Mononuclear cell (primary cell): ENCODE data around the gene SPATA25. TPM values are rescaled to one million over a fixed set of nuclear protein-coding genes. Genes with fewer than 3 reads are reported as not detected.

Experiments used
- H3K27me3 ChIP-seq: 2 replicates; pipeline ENCODE4 v1.6.0; 2011; ENCODE audit warnings: low read length, control low read depth; ENCODE audit not compliant: insufficient read depth
- H3K4me1 ChIP-seq: 2 replicates; pipeline ENCODE4 v1.5.1; 2011; ENCODE audit warnings: mild to moderate bottlenecking, low read length, control low read depth; ENCODE audit not compliant: insufficient read depth
- H3K4me3 ChIP-seq: 2 replicates; pipeline ENCODE4 v1.5.1; 2011; ENCODE audit warnings: mild to moderate bottlenecking, low read length, moderate library complexity
- H3K9me3 ChIP-seq: 2 replicates; pipeline ENCODE4 v1.5.1; 2011; ENCODE audit warnings: low read depth, mild to moderate bottlenecking, control low read depth, low read length
- total RNA-seq: library from RNA; depleted of rRNA; stranded (reverse); fragments of >200 nt; gene quantifications from one replicate; pipeline ENCODE4 v1.2.3, GENCODE V29; 2012

The SPATA25 gene
- total RNA-seq, 1 donor: 0.52 TPM

- no peaks in the 10 kb centered on the region for H3K9me3 ChIP-seq
- H3K4me3 ChIP-seq: no peak overlapping the region
- no peaks in the 10 kb centered on the region for H3K27me3 ChIP-seq
- H3K4me1 ChIP-seq: peaks cover 7% of the 10 kb centered on the region
Measured at GRCh38 chr20:45920462-45921336, 33.3 kb upstream of the SPATA25 start.

GRCh38 chr20:45919542-45920399 lies 32.3 kb upstream of the SPATA25 start:
- Histone ChIP-seq H3K9me3 (no peaks in the 10 kb centered on the region), H3K27me3 (no peaks in the 10 kb centered on the region), H3K4me1 (peaks cover 14% of the 10 kb centered on the region)

GRCh38 chr20:45918779-45919537 lies 31.5 kb upstream of the SPATA25 start:
- Histone ChIP-seq H3K4me3 (no peak overlapping the region), H3K9me3 (no peaks in the 10 kb centered on the region), H3K4me1 (peaks cover 18% of the 10 kb centered on the region), H3K27me3 (no peaks in the 10 kb centered on the region)

More at GRCh38 chr20:45919542-45920399, 32.3 kb upstream of the SPATA25 start:
- no peak overlapping the region for H3K4me3 ChIP-seq

GRCh38 chr20:45918182-45918737 lies 30.8 kb upstream of the SPATA25 start:
- Histone ChIP-seq H3K4me3 (no peak overlapping the region), H3K27me3 (no peaks in the 10 kb centered on the region), H3K4me1 (peaks cover 25% of the 10 kb centered on the region), H3K9me3 (no peaks in the 10 kb centered on the region)

- H3K4me1 ChIP-seq: peaks cover 26% of the 10 kb centered on the region
- H3K4me3 ChIP-seq: no peak overlapping the region
- H3K9me3 ChIP-seq: no peaks in the 10 kb centered on the region
- no peaks in the 10 kb centered on the region for H3K27me3 ChIP-seq
Measured at GRCh38 chr20:45917790-45918141, 30.3 kb upstream of the SPATA25 start.

- Histone ChIP-seq H3K4me3 (no peak overlapping the region), H3K9me3 (no peaks in the 10 kb centered on the region), H3K4me1 (peaks cover 56% of the 10 kb centered on the region), H3K27me3 (no peaks in the 10 kb centered on the region)
Measured at GRCh38 chr20:45913116-45913515, 25.7 kb upstream of the SPATA25 start.

GRCh38 chr20:45912344-45912682 lies 24.9 kb upstream of the SPATA25 start:
- Histone ChIP-seq H3K9me3 (no peaks in the 10 kb centered on the region), H3K4me1 (peaks cover 56% of the 10 kb centered on the region), H3K4me3 (no peak overlapping the region), H3K27me3 (no peaks in the 10 kb centered on the region)

GRCh38 chr20:45911486-45912343 lies 24.3 kb upstream of the SPATA25 start, which contains the start of gene PLTP:
Gene PLTP (minus strand): TSS chr20:45912155. CDS start chr20:45911452, 703 bp downstream.
- Histone ChIP-seq H3K4me3 (peak within 1 kb of the TSS; percentile 41), H3K9me3 (no peaks in the 10 kb centered on the region), H3K4me1 (peaks cover 56% of the 10 kb centered on the region), H3K27me3 (no peaks in the 10 kb centered on the region)

- H3K4me1 ChIP-seq: peaks cover 56% of the 10 kb centered on the region
- no peaks in the 10 kb centered on the region for H3K27me3 ChIP-seq
- no peaks in the 10 kb centered on the region for H3K9me3 ChIP-seq
- peak overlapping the region; percentile 41 for H3K4me3 ChIP-seq
Measured at GRCh38 chr20:45910670-45911485, 23.5 kb upstream of the SPATA25 start.

- H3K4me3 ChIP-seq: no peak overlapping the region
- peaks cover 51% of the 10 kb centered on the region for H3K4me1 ChIP-seq
- H3K9me3 ChIP-seq: no peaks in the 10 kb centered on the region
- no peaks in the 10 kb centered on the region for H3K27me3 ChIP-seq
Measured at GRCh38 chr20:45909817-45910669, 22.6 kb upstream of the SPATA25 start.

GRCh38 chr20:45909336-45909808 lies 21.9 kb upstream of the SPATA25 start:
- Histone ChIP-seq H3K9me3 (no peaks in the 10 kb centered on the region), H3K4me1 (peaks cover 45% of the 10 kb centered on the region), H3K27me3 (no peaks in the 10 kb centered on the region), H3K4me3 (no peak overlapping the region)

GRCh38 chr20:45908084-45908483 lies 20.7 kb upstream of the SPATA25 start:
- peaks cover 33% of the 10 kb centered on the region for H3K4me1 ChIP-seq
- H3K9me3 ChIP-seq: no peaks in the 10 kb centered on the region
- no peaks in the 10 kb centered on the region for H3K27me3 ChIP-seq
- no peak overlapping the region for H3K4me3 ChIP-seq
